ENCODE measurements around the gene SGPP1. TPM values are rescaled to one million over a fixed set of nuclear protein-coding genes. Genes with fewer than 3 reads are reported as not detected.
"Not testable (repeated sequence)": the region's sequence is repeated elsewhere in the genome, so short reads cannot be mapped to it uniquely, and the experiment has no call there.

The SGPP1 gene
- total RNA-seq, 1 donor from 2014 or later, result 13.0 TPM

- Histone ChIP-seq H3K27me3 (ENCODE audit: control insufficient read depth in 3 of 3, insufficient read depth in 3 of 3, low read length in 3 of 3) (no peaks in the 10 kb centered on the region), H3K9ac (ENCODE audit: low read depth in 1 of 3, low read length in 3 of 3) (no peak overlapping the region), H3K27ac (ENCODE audit: low read depth, low read length) (no peak overlapping the region), H3K4me1 (ENCODE audit: control insufficient read depth in 3 of 3, insufficient read depth in 3 of 3, low read length in 3 of 3) (peaks cover 0 to 4% (median 2%) of the 10 kb centered on the region in 3 donors), H3K36me3 (ENCODE audit: control insufficient read depth in 3 of 3, insufficient read depth in 3 of 3, low read length in 3 of 3) (peaks cover 0 to 3% (median 0%) of the 10 kb centered on the region in 3 donors), H3K4me3 (ENCODE audit: low read length in 3 of 3) (no peak overlapping the region), H3K9me3 (ENCODE audit: control insufficient read depth in 3 of 3, low read length in 3 of 3) (no peaks in the 10 kb centered on the region)
These were observed 83.1 kb downstream of the SGPP1 start for GRCh38 chr14:63644741-63645140.

DNA sequence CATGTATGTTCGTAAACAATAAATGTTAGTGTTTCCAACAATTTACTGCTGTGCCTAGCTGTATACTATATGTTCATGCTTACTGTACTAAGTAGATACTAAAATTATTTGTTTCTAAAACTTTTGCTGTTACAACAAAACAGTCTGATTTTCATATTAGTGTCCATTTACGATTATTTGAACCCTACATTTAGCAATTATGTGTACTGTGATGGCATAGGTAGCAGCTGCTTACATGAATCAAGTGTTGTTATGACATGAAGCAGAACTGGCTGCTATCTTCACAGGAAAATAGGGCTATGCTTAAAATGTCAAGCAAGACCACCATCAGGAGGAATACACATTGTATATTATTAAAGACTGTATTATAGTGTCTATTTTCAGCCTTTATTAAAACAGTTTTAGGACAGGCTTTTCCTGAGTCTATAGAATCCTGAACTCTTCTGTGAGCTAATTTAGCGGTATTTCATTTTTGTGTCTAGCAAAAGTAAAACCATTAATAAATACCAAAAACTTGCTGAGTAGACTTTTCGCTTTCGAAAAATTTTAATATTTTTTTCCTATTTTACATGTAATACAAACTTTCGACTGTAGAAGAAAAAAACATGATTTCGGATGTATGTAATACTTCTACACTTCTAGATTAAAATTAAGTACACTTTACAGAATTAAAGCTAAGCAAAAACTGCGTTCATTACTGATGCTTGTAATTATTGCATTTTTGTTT, 85.0 kb downstream of the SGPP1 start:
- peaks cover 0 to 4% (median 0%) of the 10 kb centered on the region in 3 donors for H3K36me3 ChIP-seq (ENCODE audit: control insufficient read depth in 3 of 3, insufficient read depth in 3 of 3, low read length in 3 of 3)
- H3K27me3 ChIP-seq (ENCODE audit: control insufficient read depth in 3 of 3, insufficient read depth in 3 of 3, low read length in 3 of 3), result no peaks in the 10 kb centered on the region
- peak overlapping the region; percentile 73 to 98 (median 91) for H3K4me3 ChIP-seq (ENCODE audit: low read length in 3 of 3)
- peak overlapping the region; percentile 97 for H3K27ac ChIP-seq (ENCODE audit: low read depth, low read length)
- peaks cover 0 to 6% (median 2%) of the 10 kb centered on the region in 3 donors for H3K4me1 ChIP-seq (ENCODE audit: control insufficient read depth in 3 of 3, insufficient read depth in 3 of 3, low read length in 3 of 3)
- H3K9me3 ChIP-seq (ENCODE audit: control insufficient read depth in 3 of 3, low read length in 3 of 3), result no peaks in the 10 kb centered on the region
- H3K9ac ChIP-seq (ENCODE audit: low read depth in 1 of 3, low read length in 3 of 3), result peak overlapping the region; percentile 84 to 91 (median 87)

GRCh38 chr14:63642229-63642611, 85.6 kb downstream of the SGPP1 start:
- Histone ChIP-seq H3K4me1 (ENCODE audit: control insufficient read depth in 3 of 3, insufficient read depth in 3 of 3, low read length in 3 of 3) (peaks cover 0 to 6% (median 2%) of the 10 kb centered on the region in 3 donors), H3K36me3 (ENCODE audit: control insufficient read depth in 3 of 3, insufficient read depth in 3 of 3, low read length in 3 of 3) (peaks cover 0 to 4% (median 0%) of the 10 kb centered on the region in 3 donors), H3K27ac (ENCODE audit: low read depth, low read length) (peak overlapping the region; percentile 97), H3K4me3 (ENCODE audit: low read length in 3 of 3) (peak overlapping the region; percentile 73 to 98 (median 91)), H3K27me3 (ENCODE audit: control insufficient read depth in 3 of 3, insufficient read depth in 3 of 3, low read length in 3 of 3) (no peaks in the 10 kb centered on the region), H3K9ac (ENCODE audit: low read depth in 1 of 3, low read length in 3 of 3) (peak overlapping the region; percentile 84 to 91 (median 87)), H3K9me3 (ENCODE audit: control insufficient read depth in 3 of 3, low read length in 3 of 3) (no peaks in the 10 kb centered on the region)

DNA sequence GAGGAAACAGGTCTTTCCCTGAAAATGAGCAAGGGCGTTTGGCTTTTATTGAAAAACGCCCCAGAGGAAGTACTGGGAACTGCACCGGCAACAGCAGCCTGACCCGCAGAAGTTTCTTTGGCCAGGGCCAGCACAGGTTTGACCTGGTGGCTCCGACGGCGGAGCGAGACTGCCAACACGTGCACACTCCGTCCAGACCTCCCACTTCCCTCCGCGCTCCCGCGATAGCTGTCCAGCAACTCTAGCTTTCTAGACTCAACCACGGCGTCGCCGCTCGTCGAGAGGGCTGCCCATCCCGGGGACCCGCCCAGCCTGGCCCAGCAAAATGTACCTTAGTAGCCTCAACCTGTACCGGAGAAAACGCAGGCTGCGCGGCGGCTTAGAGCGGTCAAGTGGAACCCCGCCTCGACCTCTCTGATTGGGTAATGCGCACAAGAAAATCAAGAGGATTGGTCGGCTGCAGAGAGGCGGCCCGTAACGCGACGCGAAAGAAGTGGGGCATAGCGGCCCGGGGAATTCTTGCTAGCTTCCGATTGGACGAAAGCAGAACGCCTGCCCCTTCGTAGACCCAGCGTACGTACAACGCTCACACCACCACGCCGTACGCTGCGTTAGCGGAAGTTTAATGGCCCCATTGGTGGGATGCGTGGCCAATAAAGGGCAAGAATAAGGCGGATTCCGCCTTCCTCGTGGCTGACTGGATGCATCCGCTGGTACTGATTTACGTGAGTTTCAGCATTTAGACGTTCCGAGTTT, 86.2 kb downstream of the SGPP1 start, which contains the start of gene WDR89:
Gene WDR89 (minus strand): TSS at position 399 of the 756 bp plus-strand sequence. CDS start 41,929 bp downstream, outside the sequence.
- H3K4me3 ChIP-seq (ENCODE audit: low read length in 3 of 3), result peak within 1 kb of the TSS; percentile 73 to 98 (median 92)
- no peaks in the 10 kb centered on the region for H3K27me3 ChIP-seq (ENCODE audit: control insufficient read depth in 3 of 3, insufficient read depth in 3 of 3, low read length in 3 of 3)
- H3K36me3 ChIP-seq (ENCODE audit: control insufficient read depth in 3 of 3, insufficient read depth in 3 of 3, low read length in 3 of 3), result peaks cover 0 to 4% (median 0%) of the 10 kb centered on the region in 3 donors
- H3K9ac ChIP-seq (ENCODE audit: low read depth in 1 of 3, low read length in 3 of 3), result peak within 1 kb of the TSS; percentile 84 to 91 (median 90)
- H3K4me1 ChIP-seq (ENCODE audit: control insufficient read depth in 3 of 3, insufficient read depth in 3 of 3, low read length in 3 of 3), result peaks cover 0 to 6% (median 2%) of the 10 kb centered on the region in 3 donors
- H3K27ac ChIP-seq (ENCODE audit: low read depth, low read length), result peak within 1 kb of the TSS; percentile 97
- no peaks in the 10 kb centered on the region for H3K9me3 ChIP-seq (ENCODE audit: control insufficient read depth in 3 of 3, low read length in 3 of 3)

- no peak overlapping the region for H3K4me3 ChIP-seq (ENCODE audit: low read length in 3 of 3)
- peaks cover 0 to 6% (median 2%) of the 10 kb centered on the region in 3 donors for H3K4me1 ChIP-seq (ENCODE audit: control insufficient read depth in 3 of 3, insufficient read depth in 3 of 3, low read length in 3 of 3)
- H3K36me3 ChIP-seq (ENCODE audit: control insufficient read depth in 3 of 3, insufficient read depth in 3 of 3, low read length in 3 of 3), result peaks cover 0 to 4% (median 0%) of the 10 kb centered on the region in 3 donors
- no peaks in the 10 kb centered on the region for H3K27me3 ChIP-seq (ENCODE audit: control insufficient read depth in 3 of 3, insufficient read depth in 3 of 3, low read length in 3 of 3)
- H3K9me3 ChIP-seq (ENCODE audit: control insufficient read depth in 3 of 3, low read length in 3 of 3), result no peaks in the 10 kb centered on the region
- no peak overlapping the region for H3K27ac ChIP-seq (ENCODE audit: low read depth, low read length)
- H3K9ac ChIP-seq (ENCODE audit: low read depth in 1 of 3, low read length in 3 of 3), result no peak overlapping the region
These were observed 89.4 kb downstream of the SGPP1 start for GRCh38 chr14:63638493-63638892.

- not testable (repeated sequence) for H3K36me3 ChIP-seq (ENCODE audit: control insufficient read depth in 3 of 3, insufficient read depth in 3 of 3, low read length in 3 of 3); H3K27me3 ChIP-seq (ENCODE audit: control insufficient read depth in 3 of 3, insufficient read depth in 3 of 3, low read length in 3 of 3); H3K9me3 ChIP-seq (ENCODE audit: control insufficient read depth in 3 of 3, low read length in 3 of 3); H3K9ac ChIP-seq (ENCODE audit: low read depth in 1 of 3, low read length in 3 of 3); H3K27ac ChIP-seq (ENCODE audit: low read depth, low read length); H3K4me1 ChIP-seq (ENCODE audit: control insufficient read depth in 3 of 3, insufficient read depth in 3 of 3, low read length in 3 of 3); H3K4me3 ChIP-seq (ENCODE audit: low read length in 3 of 3)
These were observed 91.7 kb downstream of the SGPP1 start for GRCh38 chr14:63636094-63636635.

Small RNA genes within 50 kb of the gene (small RNA-seq; reads per million reads assigned to genes)
- gene AL161670.1, result not detected
- gene RF00012, result not detected
- not detected for gene RNU7-116P

Other genes with a start within 250 kb of the SGPP1 start
- gene PPP2R5E, start 184.7 kb downstream of the SGPP1 start, total RNA-seq, result 11.0 TPM
- gene WDR89, start 86.2 kb downstream of the SGPP1 start, total RNA-seq, result 15.7 TPM
- 81.4 TPM for gene SYNE2, start 124.9 kb upstream of the SGPP1 start, total RNA-seq